Lower lobe of right lung (tissue), 2 donors: ENCODE measurements around the gene LASP1. TPM values are rescaled to one million over a fixed set of nuclear protein-coding genes. Genes with fewer than 3 reads are reported as not detected.
"Not testable (repeated sequence)": the region's sequence is repeated elsewhere in the genome, so short reads cannot be mapped to it uniquely, and the experiment has no call there.

Experiments
- ATAC-seq, 2 donors: fragments of 200-7000 bp; cut with Tn5 transposase; one replicate each; pipeline ENCODE4 v1.9.1; 2020 to 2022; ENCODE audit warnings: mild to moderate bottlenecking in 2 of 2, moderate library complexity in 2 of 2
- DNase-seq: peaks from one replicate; pipeline ENCODE4 v3.0.0-alpha.2; 2020
- H3K27ac ChIP-seq: fragments of 200-600 bp; one replicate; pipeline ENCODE4 v1.8.0; 2022
- H3K27me3 ChIP-seq: fragments of 200-600 bp; one replicate; pipeline ENCODE4 v1.8.0; 2022; ENCODE audit warnings: low read depth
- H3K36me3 ChIP-seq: fragments of 200-600 bp; one replicate; pipeline ENCODE4 v1.8.0; 2022; ENCODE audit warnings: mild to moderate bottlenecking
- H3K4me1 ChIP-seq: fragments of 200-600 bp; one replicate; pipeline ENCODE4 v1.8.0; 2022
- H3K4me3 ChIP-seq: fragments of 200-600 bp; one replicate; pipeline ENCODE4 v1.8.0; 2022; ENCODE audit warnings: mild to moderate bottlenecking
- H3K9me3 ChIP-seq: fragments of 200-600 bp; one replicate; pipeline ENCODE4 v1.8.0; 2022
- CTCF ChIP-seq: fragments of 200-600 bp; IDR thresholded peaks from one replicate; pipeline ENCODE4 v1.8.0; 2022; ENCODE audit warnings: antibody characterized with exemption, mild to moderate bottlenecking
- intact Hi-C: fragments of 100-400 bp; cut with DNase I; formaldehyde crosslinking; loops from one replicate; pipeline ENCODE4 v1.11.0; 2022
- total RNA-seq: library from RNA; stranded (reverse); fragmentation: NEBNext Ultra II Directional; extraction: Animal tissue kit (Norgen Biotek cat#: 25700); gene quantifications from one replicate; pipeline ENCODE4 v1.2.1, GENCODE V29; 2021
- donor health status: DM: no; HTN: yes; CAD: no; lungs with severe emphysema.

LASP1 gene
- total RNA-seq, 1 donor from 2014 or later: 158 TPM

DNA sequence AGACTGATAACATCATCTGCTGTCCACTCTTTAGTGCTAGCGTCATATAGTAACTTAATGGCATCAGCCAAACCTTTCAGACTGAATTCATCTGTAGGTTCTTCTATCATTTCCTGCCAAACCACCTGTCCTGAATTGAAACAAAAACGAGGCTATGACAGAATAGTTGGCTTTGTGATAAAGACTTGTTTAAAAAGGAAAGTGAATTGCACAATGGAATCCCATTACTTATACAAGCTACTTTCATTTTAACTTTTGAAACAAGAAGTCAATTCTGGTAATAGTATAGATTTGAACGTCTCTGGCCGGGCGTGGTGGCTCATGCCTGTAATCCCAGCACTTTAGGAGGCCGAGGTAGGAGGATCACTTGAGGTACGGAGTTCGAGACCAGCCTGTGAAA, 73.7 kb downstream of the LASP1 start:
- no peak for TF ChIP-seq CTCF
- H3K27me3 ChIP-seq: no peaks in the 10 kb centered on the region
- DNase-seq (no peak), ATAC-seq (no peak)
- no peaks in the 10 kb centered on the region for H3K36me3 ChIP-seq
- no peaks in the 10 kb centered on the region for H3K4me1 ChIP-seq
- no peaks in the 10 kb centered on the region for H3K9me3 ChIP-seq
- intact Hi-C loops: no loop called here
- H3K4me3 ChIP-seq: no peak overlapping the region
- H3K27ac ChIP-seq: no peak overlapping the region

DNA sequence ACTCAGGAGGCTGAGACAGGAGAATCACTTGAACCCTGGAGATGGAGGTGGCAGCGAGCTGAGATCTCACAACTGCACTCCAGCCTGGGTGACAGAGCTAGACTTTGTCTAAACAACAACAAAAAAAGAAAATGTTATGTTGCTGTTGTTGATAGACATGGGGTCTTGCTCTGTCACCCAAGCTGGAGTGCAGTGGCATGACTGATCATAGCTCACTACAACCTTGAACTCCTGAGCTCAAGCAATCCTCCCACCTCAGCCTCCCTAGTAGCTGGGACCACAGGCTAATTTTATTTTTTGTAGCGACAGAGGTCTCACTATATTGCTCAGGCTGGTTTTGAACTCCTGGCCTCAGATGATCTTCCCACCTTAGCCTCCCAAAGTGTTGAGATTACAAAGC, 77.3 kb downstream of the LASP1 start:
- no peaks in the 10 kb centered on the region for H3K4me1 ChIP-seq
- intact Hi-C loops: no loop called here
- no peak for ATAC-seq
- no peak for TF ChIP-seq CTCF
- no peak for DNase-seq
- H3K27me3 ChIP-seq: no peaks in the 10 kb centered on the region
- H3K4me3 ChIP-seq: no peak overlapping the region
- H3K27ac ChIP-seq: no peak overlapping the region
- H3K9me3 ChIP-seq: no peaks in the 10 kb centered on the region
- no peaks in the 10 kb centered on the region for H3K36me3 ChIP-seq

GRCh38 chr17:38953800-38954199, 83.9 kb downstream of the LASP1 start:
- intact Hi-C loops, H3K4me3 ChIP-seq, H3K27ac ChIP-seq, H3K27me3 ChIP-seq, ATAC-seq, H3K4me1 ChIP-seq, H3K36me3 ChIP-seq, H3K9me3 ChIP-seq, DNase-seq: not testable (repeated sequence)

DNA sequence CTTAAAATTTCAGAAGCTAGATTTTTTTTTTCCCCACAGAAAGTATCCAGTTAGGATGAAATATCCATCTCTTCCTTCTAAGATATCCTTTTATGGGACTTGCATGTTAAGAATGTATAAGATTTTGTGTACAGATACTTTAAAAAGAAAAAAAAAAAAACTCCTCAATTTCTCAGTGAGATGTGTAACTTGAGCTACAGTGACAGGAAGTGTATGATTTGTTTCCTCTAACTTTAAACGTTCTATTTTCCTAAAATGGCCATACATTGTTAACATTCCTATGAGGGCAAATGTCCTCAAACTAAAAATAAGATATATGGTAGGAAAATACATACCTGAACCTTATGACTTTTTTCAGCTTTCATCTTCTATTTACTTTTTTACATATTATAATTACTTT, 88.5 kb downstream of the LASP1 start:
- no peak for TF ChIP-seq CTCF
- ATAC-seq (no peak), DNase-seq (no peak)
- H3K27me3 ChIP-seq: no peaks in the 10 kb centered on the region
- no peaks in the 10 kb centered on the region for H3K9me3 ChIP-seq
- no peaks in the 10 kb centered on the region for H3K36me3 ChIP-seq
- intact Hi-C loops: no loop called here
- no peak overlapping the region for H3K4me3 ChIP-seq
- no peak overlapping the region for H3K27ac ChIP-seq
- H3K4me1 ChIP-seq: no peaks in the 10 kb centered on the region

DNA sequence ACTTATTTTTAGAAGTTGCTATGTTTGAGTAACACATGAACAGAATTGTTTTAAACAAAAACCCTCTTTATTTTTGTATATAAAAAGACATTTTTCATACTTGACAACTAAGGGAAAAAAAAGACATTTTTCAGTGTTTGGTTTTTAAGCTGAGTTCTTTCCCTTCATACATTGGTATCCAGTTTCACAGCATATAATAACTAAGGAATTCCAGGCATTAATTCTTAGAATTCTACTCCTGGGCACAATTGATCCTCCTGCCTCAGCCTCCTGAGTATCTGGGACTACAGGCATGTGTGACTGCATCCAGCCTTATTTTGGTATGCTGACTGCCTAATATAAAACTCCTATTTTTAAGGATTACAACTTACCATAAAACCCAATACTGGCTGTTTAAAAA, 88.9 kb downstream of the LASP1 start:
- Histone ChIP-seq H3K36me3 (no peaks in the 10 kb centered on the region), H3K4me1 (no peaks in the 10 kb centered on the region), H3K27ac (no peak overlapping the region), H3K4me3 (no peak overlapping the region), H3K9me3 (no peaks in the 10 kb centered on the region), H3K27me3 (no peaks in the 10 kb centered on the region)
- no peak for TF ChIP-seq CTCF
- ATAC-seq (no peak), DNase-seq (no peak)
- intact Hi-C loops: no loop called here

DNA sequence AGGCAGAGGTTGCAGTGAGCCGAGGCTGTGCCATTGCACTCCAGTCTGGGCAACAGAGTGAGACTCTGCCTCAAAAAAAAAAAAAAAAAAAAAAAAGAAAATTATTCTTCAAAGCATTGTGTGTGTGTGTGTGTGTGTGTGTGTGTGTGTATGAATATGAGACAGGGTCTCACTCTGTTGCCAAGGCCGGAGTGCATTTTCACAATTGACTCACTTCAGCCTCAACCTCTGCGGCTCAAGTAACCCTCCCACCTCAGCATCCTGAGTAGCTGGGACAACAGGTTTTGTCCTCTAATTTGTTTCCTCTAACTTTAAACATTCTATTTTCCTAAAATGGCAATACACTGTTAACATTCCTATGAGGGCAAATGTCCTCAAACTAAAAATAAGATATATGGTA, 89.7 kb downstream of the LASP1 start:
- intact Hi-C loops: no loop called here
- Histone ChIP-seq H3K36me3 (no peaks in the 10 kb centered on the region), H3K4me1 (no peaks in the 10 kb centered on the region), H3K4me3 (no peak overlapping the region), H3K9me3 (no peaks in the 10 kb centered on the region), H3K27me3 (no peaks in the 10 kb centered on the region), H3K27ac (no peak overlapping the region)
- DNase-seq: no peak
- no peak for TF ChIP-seq CTCF
- ATAC-seq: no peak
